GM18873 (cell line): ENCODE results near the gene ZDHHC9.

Experiments used
- ATAC-seq: cut with Tn5 transposase; IDR thresholded peaks from one replicate; pipeline ENCODE4 v1.9.1; 2021; ENCODE audit warnings: mild to moderate bottlenecking, moderate library complexity, moderate number of reproducible peaks; ENCODE audit not compliant: unreplicated experiment, low FRiP score

Gene ZDHHC9

GRCh38 chrX:129788527-129788926 is 55.2 kb downstream of the ZDHHC9 start:
- ATAC-seq: no peak

GRCh38 chrX:129787336-129788055 is 56.2 kb downstream of the ZDHHC9 start:
- no peak for ATAC-seq

DNA sequence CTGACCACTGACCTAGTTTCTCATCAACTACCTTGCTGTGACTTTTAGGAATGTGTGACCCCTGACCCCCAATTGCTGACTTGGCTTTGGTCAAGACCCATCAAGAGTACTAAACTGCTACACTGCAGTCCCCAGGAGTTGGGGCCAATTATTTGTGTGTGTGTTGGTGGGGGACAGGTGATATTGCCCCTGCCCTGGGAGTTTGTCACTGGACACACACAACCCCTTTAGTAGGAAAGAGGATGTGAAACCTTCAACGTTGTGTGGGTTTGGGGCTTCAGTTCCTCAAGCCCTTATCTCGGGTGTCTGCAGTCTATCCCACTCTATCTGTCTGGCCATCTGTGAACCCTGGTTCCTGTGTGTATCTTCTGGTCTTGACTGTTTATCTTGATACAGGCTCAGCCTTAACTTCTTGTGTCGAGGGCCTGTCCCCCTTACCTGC is 57.5 kb downstream of the ZDHHC9 start:
- peak; percentile 83 for ATAC-seq

DNA sequence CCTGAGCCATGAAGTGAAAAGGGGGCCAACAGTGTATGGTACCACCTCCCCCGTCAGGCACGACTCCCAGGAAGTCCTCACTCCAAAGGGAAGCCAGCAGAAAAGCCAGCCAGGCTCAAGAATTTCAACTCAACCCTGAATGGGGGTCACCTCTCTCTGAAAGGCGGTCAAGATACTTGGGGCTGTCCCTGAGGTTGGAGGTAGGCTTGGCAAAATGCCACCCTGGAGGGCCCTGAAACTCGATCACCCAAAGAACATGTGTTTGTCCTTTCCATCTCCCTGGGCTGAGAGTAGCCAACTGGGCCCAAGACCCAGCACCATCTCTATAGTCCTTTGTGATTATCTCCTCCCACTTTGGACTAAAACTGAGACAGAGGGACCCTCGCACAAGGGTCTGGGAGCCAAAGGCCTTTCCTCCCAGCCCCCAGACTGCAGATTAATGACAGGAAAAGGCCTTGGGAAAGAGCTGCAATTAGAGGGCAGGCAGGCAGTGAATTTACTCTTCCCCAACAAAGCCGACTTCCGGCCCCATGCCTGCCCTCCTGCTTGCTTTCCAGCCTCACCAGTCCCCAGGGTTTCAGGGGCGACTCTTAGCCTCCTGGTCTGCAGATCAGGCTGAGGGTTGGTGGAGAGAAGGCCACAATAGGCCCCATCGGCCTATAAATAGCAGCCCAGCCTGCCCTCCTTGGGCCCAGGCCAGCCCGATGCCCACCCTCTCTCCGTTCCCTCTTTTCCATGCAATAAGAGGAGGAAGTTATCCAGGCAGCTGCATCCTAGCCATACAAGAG is 58.3 kb downstream of the ZDHHC9 start:
- no peak for ATAC-seq

GRCh38 chrX:129784371-129784770 is 59.3 kb downstream of the ZDHHC9 start:
- no peak for ATAC-seq

DNA sequence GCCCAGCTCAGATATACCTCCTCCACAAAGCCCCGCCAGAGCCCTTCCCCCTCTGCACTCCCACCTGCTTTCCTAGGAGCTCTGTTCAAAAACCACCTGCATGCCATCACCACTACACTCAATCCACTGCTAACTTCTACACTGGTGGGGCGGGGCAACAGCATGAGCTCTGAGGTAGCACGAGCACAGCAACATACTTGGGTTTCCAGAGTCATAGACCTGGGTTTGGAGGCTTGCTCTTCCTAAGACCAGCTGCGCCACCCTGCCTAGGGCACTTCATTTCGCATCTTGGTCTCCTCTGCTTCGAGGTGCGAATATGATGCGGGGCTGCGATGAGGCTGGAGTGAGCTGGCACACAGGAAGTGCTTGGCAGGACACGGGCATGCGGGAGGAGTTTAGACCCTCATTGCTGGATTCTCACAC is 60.4 kb downstream of the ZDHHC9 start:
- ATAC-seq: no peak

- ATAC-seq: no peak
These were observed 61.0 kb downstream of the ZDHHC9 start for GRCh38 chrX:129782706-129783105.

- no peak for ATAC-seq
These were observed 61.8 kb downstream of the ZDHHC9 start for GRCh38 chrX:129781680-129782495.

- peak; percentile 77 for ATAC-seq
These were observed 62.5 kb downstream of the ZDHHC9 start for GRCh38 chrX:129781134-129781672.

DNA sequence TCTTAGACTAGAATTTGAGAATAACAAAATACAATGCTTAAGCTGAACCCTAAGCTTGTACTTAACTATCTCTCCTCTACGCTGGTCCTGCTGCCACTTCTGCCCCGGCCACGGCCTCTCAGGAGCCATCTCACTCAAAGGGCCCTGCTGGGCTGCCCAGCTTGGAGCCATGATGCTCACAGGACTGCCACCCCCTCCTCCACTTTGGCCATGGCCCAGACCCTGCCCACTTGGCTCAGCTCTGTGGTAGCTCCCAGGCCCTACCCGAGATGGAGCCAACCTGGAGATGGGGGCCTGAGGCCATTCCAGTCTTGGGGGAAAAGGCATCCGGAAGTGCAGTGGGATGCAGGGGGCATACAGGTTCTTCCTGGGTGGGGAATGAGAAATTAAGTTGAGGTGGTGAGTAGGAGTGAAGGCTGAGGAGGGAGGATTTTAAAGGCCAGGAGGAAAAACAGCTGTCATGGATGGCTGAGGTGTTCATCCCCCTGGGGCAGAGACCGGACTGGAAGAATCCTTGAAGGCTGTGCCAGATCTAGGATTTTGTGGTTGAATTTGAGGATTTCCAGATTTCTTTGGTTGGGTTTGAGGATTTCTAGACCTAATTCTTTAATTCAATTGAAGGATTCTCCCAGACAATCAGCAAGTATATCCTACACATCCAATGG is 63.1 kb downstream of the ZDHHC9 start:
- ATAC-seq: no peak

DNA sequence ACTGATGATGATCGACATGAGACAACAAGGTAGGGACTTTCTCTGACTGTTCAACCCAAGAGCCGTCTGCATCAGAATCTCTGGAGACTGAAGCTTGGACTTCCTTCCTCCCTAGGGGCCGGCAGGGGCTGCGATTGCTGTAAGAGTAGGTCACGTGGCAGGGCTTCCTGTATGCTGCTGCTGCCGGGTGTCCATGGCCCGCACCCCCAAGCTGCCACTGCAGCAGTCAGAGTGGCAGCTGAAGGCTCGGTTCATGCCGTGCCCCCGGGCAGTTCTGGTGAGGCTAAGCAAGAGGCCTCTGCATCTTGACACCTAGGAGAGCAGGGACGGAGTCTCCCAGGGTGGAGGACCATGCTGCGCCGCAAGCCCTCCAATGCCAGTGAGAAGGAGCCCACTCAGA is 63.9 kb downstream of the ZDHHC9 start, which contains the start of gene SASH3:
TSS of gene SASH3 (plus strand) at position 203 of the 400 bp plus-strand sequence. CDS start at position 352, 149 bp downstream.
- ATAC-seq: peak; percentile 30

GRCh38 chrX:129779086-129779672 is 64.5 kb downstream of the ZDHHC9 start:
- ATAC-seq: no peak

DNA sequence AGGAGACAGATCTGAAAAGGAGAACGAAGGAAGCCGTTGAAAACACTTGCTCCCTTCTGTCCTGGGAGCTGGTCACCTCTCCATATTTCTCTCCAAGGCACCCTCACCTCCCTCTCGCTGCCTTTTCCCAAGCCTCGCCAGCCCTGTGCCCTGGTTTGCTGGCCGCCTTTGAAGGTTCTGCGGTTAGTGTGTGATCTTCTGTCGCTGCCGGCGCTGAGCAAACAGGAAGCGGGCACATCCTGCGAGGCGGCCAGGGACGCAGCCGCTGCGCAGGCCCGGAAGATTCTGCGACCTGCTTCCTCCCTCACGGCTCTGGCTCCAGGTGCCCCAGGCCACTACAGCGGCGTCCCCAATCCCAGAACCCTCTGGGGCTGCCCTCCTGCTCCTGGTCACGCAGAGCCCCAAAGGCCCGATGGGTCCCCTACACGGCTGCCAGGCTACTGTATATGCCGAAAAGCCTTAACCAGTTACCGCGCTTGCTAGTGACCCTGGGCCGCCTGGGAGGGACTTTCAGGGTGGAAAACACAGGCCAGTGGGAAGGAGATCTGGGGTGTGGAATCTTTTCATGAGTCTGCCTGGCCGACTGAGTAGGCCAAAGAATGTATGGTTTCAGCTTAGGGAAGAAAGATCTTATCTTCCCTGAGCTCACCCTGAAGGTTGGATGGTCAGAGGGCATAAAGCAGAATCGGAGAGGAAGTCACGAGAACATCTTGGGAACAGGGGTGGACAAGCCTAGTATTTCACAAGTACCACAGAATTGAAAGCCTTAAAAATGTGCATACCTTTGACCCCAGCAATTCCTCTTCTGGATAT is 66.3 kb downstream of the ZDHHC9 start:
- ATAC-seq: no peak

DNA sequence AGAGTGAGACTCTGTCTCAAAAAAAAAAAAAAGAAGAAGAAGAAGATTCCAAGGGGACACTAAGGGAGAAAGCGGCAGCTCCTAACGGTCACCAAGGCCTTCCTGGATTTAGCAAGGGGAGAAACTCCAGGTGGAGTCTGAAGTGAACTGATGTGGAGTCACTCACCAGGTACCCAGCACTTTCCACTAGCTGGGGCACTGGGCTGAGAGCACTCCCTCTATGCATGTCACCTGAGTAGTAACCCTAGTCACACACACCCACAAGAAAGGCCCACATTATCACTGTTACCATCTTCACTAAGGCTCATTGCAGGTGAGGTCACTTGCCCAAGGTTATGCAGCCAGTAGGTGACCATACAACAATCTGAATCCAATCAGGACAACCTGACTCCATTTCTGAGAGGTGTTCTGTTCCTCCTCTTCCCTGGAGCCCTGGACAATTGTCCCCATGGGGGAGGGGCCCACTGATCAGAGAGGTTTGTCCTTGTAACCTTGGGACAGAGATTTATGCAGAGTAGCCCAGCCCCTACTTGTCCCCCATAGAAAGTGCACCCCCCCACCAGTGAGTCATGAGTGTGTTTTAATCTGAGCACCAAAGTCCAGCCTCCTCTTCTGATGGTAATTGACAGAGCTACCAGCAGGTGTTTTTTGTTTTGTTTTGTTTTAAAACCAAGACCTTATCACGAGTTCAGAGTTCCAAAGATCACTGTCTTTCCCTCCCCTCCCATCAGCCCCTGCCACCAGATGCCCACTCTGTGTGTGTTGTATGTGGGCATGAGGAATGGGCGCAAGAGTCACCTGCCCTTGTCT is 69.8 kb downstream of the ZDHHC9 start:
- ATAC-seq: no peak

GRCh38 chrX:129772796-129773431 is 70.8 kb downstream of the ZDHHC9 start:
- ATAC-seq: peak; percentile 83

- ATAC-seq: no peak
These were observed 72.3 kb downstream of the ZDHHC9 start for GRCh38 chrX:129771266-129771995.
